ENCODE data around the gene ZXDA.
A peak's percentile ranks its signal among the peaks of the same experiment; 100 is the strongest.
"Not testable (repeated sequence)": the region's sequence is repeated elsewhere in the genome, so short reads cannot be mapped to it uniquely, and the experiment has no call there.

Gene ZXDA

GRCh38 chrX:57910287-57910912 is at the start of gene ZXDA:
Gene ZXDA, minus strand, starts transcription at chrX:57910458. Its CDS starts 38 bp downstream, at chrX:57910420.
- in situ Hi-C loops (cut with MboI; ENCODE audit: low sequenced_read_pairs, unreplicated experiment): loop anchor here (25.0 kb wide), 2 partner anchors 323 to 1123 kb away; partner anchors contain the start of gene ZXDB
- DNase-seq (ENCODE audit: low spot score): not testable (repeated sequence)

GRCh38 chrX:57952320-57952678 is 42.0 kb upstream of the ZXDA start:
- in situ Hi-C loops (cut with MboI; ENCODE audit: low sequenced_read_pairs, unreplicated experiment): no loop called here
- TF ChIP-seq CTCF (IDR thresholded peaks at IDR 0.05; ENCODE audit: borderline replicate concordance, control extremely low read depth, extremely low read depth, insufficient read depth, missing control alignments): no peak
- no peak for DNase-seq (ENCODE audit: low spot score)

- TF ChIP-seq CTCF (IDR thresholded peaks at IDR 0.05; ENCODE audit: borderline replicate concordance, control extremely low read depth, extremely low read depth, insufficient read depth, missing control alignments): no peak
- in situ Hi-C loops (cut with MboI; ENCODE audit: low sequenced_read_pairs, unreplicated experiment): no loop called here
- DNase-seq (ENCODE audit: low spot score): no peak
Measured at GRCh38 chrX:57951666-57952319, 41.5 kb upstream of the ZXDA start.

- in situ Hi-C loops (cut with MboI; ENCODE audit: low sequenced_read_pairs, unreplicated experiment): loop anchor here (25.0 kb wide), 1 partner anchor 96 kb away; no protein-coding TSS in a partner anchor
- DNase-seq (ENCODE audit: low spot score): no peak
- no peak for TF ChIP-seq CTCF (IDR thresholded peaks at IDR 0.05; ENCODE audit: borderline replicate concordance, control extremely low read depth, extremely low read depth, insufficient read depth, missing control alignments)
Measured at GRCh38 chrX:57933321-57933720, 23.1 kb upstream of the ZXDA start.

GRCh38 chrX:57932266-57932665 is 22.0 kb upstream of the ZXDA start:
- in situ Hi-C loops (cut with MboI; ENCODE audit: low sequenced_read_pairs, unreplicated experiment): loop anchor here (25.0 kb wide), 1 partner anchor 95 kb away; no protein-coding TSS in a partner anchor
- TF ChIP-seq CTCF (IDR thresholded peaks at IDR 0.05; ENCODE audit: borderline replicate concordance, control extremely low read depth, extremely low read depth, insufficient read depth, missing control alignments): no peak
- no peak for DNase-seq (ENCODE audit: low spot score)

- DNase-seq (ENCODE audit: low spot score): no peak
- in situ Hi-C loops (cut with MboI; ENCODE audit: low sequenced_read_pairs, unreplicated experiment): loop anchor here (25.0 kb wide), 1 partner anchor 93 kb away; no protein-coding TSS in a partner anchor
- TF ChIP-seq CTCF (IDR thresholded peaks at IDR 0.05; ENCODE audit: borderline replicate concordance, control extremely low read depth, extremely low read depth, insufficient read depth, missing control alignments): no peak
Measured at GRCh38 chrX:57930051-57930450, 19.8 kb upstream of the ZXDA start.

GRCh38 chrX:57929373-57929772 is 19.1 kb upstream of the ZXDA start:
- no peak for DNase-seq (ENCODE audit: low spot score)
- in situ Hi-C loops (cut with MboI; ENCODE audit: low sequenced_read_pairs, unreplicated experiment): loop anchor here (25.0 kb wide), 1 partner anchor 92 kb away; no protein-coding TSS in a partner anchor
- TF ChIP-seq CTCF (IDR thresholded peaks at IDR 0.05; ENCODE audit: borderline replicate concordance, control extremely low read depth, extremely low read depth, insufficient read depth, missing control alignments): peak; percentile 59

All from GM13976 (cell line).